ENCODE data around the gene CDH13. TPM values are rescaled to one million over a fixed set of nuclear protein-coding genes. Genes with fewer than 3 reads are reported as not detected.

CDH13 gene
- total RNA-seq, 4 donors from 2014 or later: 2.0 to 6.6 (median 4.1) TPM; not detected in 1

GRCh38 chr16:83066011-83066410 lies 439.2 kb downstream of the CDH13 start:
- DNase-seq: no peak
- no peak overlapping the region for H3K27ac ChIP-seq
- no peak for TF ChIP-seq CTCF (IDR thresholded peaks at IDR 0.05)
- TF ChIP-seq POLR2A (IDR thresholded peaks at IDR 0.05): no peak
- no peaks in the 10 kb centered on the region for H3K4me1 ChIP-seq
- H3K9me3 ChIP-seq: no peaks in the 10 kb centered on the region
- no peaks in the 10 kb centered on the region for H3K36me3 ChIP-seq
- no peaks in the 10 kb centered on the region for H3K27me3 ChIP-seq
- H3K4me3 ChIP-seq: no peak overlapping the region

GRCh38 chr16:83066881-83067280 lies 440.1 kb downstream of the CDH13 start:
- no peak for DNase-seq
- Histone ChIP-seq H3K9me3 (no peaks in the 10 kb centered on the region), H3K27ac (no peak overlapping the region)

GRCh38 chr16:83068686-83069085 lies 441.9 kb downstream of the CDH13 start:
- Histone ChIP-seq H3K4me3 (no peak overlapping the region), H3K27me3 (no peaks in the 10 kb centered on the region), H3K27ac (no peak overlapping the region), H3K4me1 (no peaks in the 10 kb centered on the region), H3K36me3 (no peaks in the 10 kb centered on the region), H3K9me3 (no peaks in the 10 kb centered on the region)
- no peak for TF ChIP-seq POLR2A (IDR thresholded peaks at IDR 0.05)
- peak in 3 of 6 experiments; percentile 46 to 60 (median 54) for TF ChIP-seq CTCF (IDR thresholded peaks at IDR 0.05)
- no peak for DNase-seq

More at GRCh38 chr16:83066881-83067280, 440.1 kb downstream of the CDH13 start:
- Histone ChIP-seq H3K4me1 (no peaks in the 10 kb centered on the region), H3K27me3 (no peaks in the 10 kb centered on the region), H3K36me3 (no peaks in the 10 kb centered on the region), H3K4me3 (no peak overlapping the region)
- TF ChIP-seq CTCF (IDR thresholded peaks at IDR 0.05): no peak
- TF ChIP-seq POLR2A (IDR thresholded peaks at IDR 0.05): no peak

- TF ChIP-seq POLR2A (IDR thresholded peaks at IDR 0.05): no peak
- TF ChIP-seq CTCF (IDR thresholded peaks at IDR 0.05): peak in 2 of 6 experiments; percentile 22 to 45
- DNase-seq: no peak
- Histone ChIP-seq H3K4me3 (no peak overlapping the region), H3K27ac (no peak overlapping the region), H3K9me3 (no peaks in the 10 kb centered on the region), H3K27me3 (no peaks in the 10 kb centered on the region), H3K4me1 (no peaks in the 10 kb centered on the region), H3K36me3 (no peaks in the 10 kb centered on the region)
Measured at GRCh38 chr16:83070416-83071209, 443.8 kb downstream of the CDH13 start.

GRCh38 chr16:83075956-83076355 lies 449.2 kb downstream of the CDH13 start:
- no peaks in the 10 kb centered on the region for H3K4me1 ChIP-seq
- H3K27ac ChIP-seq: no peak overlapping the region
- DNase-seq: no peak
- TF ChIP-seq CTCF (IDR thresholded peaks at IDR 0.05): no peak
- no peak for TF ChIP-seq POLR2A (IDR thresholded peaks at IDR 0.05)
- no peaks in the 10 kb centered on the region for H3K9me3 ChIP-seq
- H3K4me3 ChIP-seq: no peak overlapping the region
- H3K36me3 ChIP-seq: no peaks in the 10 kb centered on the region
- no peaks in the 10 kb centered on the region for H3K27me3 ChIP-seq

All from Peyer's patch (tissue), 4 donors.